HepG2 (cell line): ENCODE results near the gene KLC4. TPM values are rescaled to one million over a fixed set of nuclear protein-coding genes. Genes with fewer than 3 reads are reported as not detected.

Source experiments
- CBFB ChIP-seq: sonication (generic); formaldehyde crosslinking; IDR thresholded peaks from 2 replicates; pipeline ENCODE4 v1.4.0; 2020; ENCODE audit warnings: missing genetic modification reagents
- IRF1 ChIP-seq: sonication (generic); formaldehyde crosslinking; IDR thresholded peaks from 2 replicates; pipeline ENCODE4 v1.4.0; 2020; ENCODE audit warnings: low read depth, mild to moderate bottlenecking, missing genetic modification reagents
- IRF2 ChIP-seq: IDR thresholded peaks from 2 replicates; pipeline ENCODE4 v1.6.1; 2018; ENCODE audit warnings: missing genetic modification reagents, missing compliant biosample characterization
- MTA3 ChIP-seq: sonication (generic); formaldehyde crosslinking; IDR thresholded peaks from 2 replicates; pipeline ENCODE4 v1.4.0; 2020; ENCODE audit warnings: missing genetic modification reagents
- NAIF1 ChIP-seq: sonication (generic); formaldehyde crosslinking; IDR thresholded peaks from 2 replicates; pipeline ENCODE4 v1.5.0; 2020; ENCODE audit warnings: mild to moderate bottlenecking, missing genetic modification reagents, borderline replicate concordance
- NFE2L1 ChIP-seq: sonication (generic); formaldehyde crosslinking; IDR thresholded peaks from 2 replicates; pipeline ENCODE4 v1.4.0; 2020; ENCODE audit warnings: missing genetic modification reagents, mild to moderate bottlenecking, borderline replicate concordance
- PHB2 ChIP-seq: fragments of 450-650 bp; IDR thresholded peaks from 2 replicates; pipeline ENCODE4 v1.6.1; 2018; ENCODE audit not compliant: partially characterized antibody
- TGIF2 ChIP-seq: IDR thresholded peaks from 2 replicates; pipeline ENCODE4 v1.6.1; 2016; ENCODE audit warnings: control low read depth, missing compliant biosample characterization
- ZBTB34 ChIP-seq: sonication (generic); formaldehyde crosslinking; IDR thresholded peaks from 2 replicates; pipeline ENCODE4 v1.8.0; 2022; ENCODE audit warnings: mild to moderate bottlenecking, missing genetic modification reagents
- ZFP37 ChIP-seq: sonication (generic); formaldehyde crosslinking; IDR thresholded peaks from 2 replicates; pipeline ENCODE4 v1.4.0; 2020; ENCODE audit warnings: missing genetic modification reagents, borderline replicate concordance
- ZNF143 ChIP-seq: sonication (generic); formaldehyde crosslinking; IDR thresholded peaks from 2 replicates; pipeline ENCODE4 v1.4.0; 2020; ENCODE audit warnings: missing genetic modification reagents
- ZNF318 ChIP-seq: sonication (generic); formaldehyde crosslinking; IDR thresholded peaks from 2 replicates; pipeline ENCODE4 v1.4.0; 2020; ENCODE audit warnings: mild to moderate bottlenecking, missing genetic modification reagents
- ZNF354B ChIP-seq: sonication (generic); formaldehyde crosslinking; IDR thresholded peaks from 2 replicates; pipeline ENCODE4 v1.8.0; 2022; ENCODE audit warnings: mild to moderate bottlenecking, missing genetic modification reagents
- ZNF580 ChIP-seq: IDR thresholded peaks from 2 replicates; pipeline ENCODE4 v1.6.1; 2016; ENCODE audit warnings: low read depth, borderline replicate concordance
- ZNF746 ChIP-seq: sonication (generic); formaldehyde crosslinking; IDR thresholded peaks from 2 replicates; pipeline ENCODE4 v1.8.0; 2022; ENCODE audit warnings: mild to moderate bottlenecking, missing genetic modification reagents
- ZSCAN30 ChIP-seq: sonication (generic); formaldehyde crosslinking; IDR thresholded peaks from 2 replicates; pipeline ENCODE4 v1.5.0; 2020; ENCODE audit warnings: mild to moderate bottlenecking, missing genetic modification reagents
- ZSCAN5A ChIP-seq: sonication (generic); formaldehyde crosslinking; IDR thresholded peaks from 2 replicates; pipeline ENCODE4 v1.8.0; 2022; ENCODE audit warnings: mild to moderate bottlenecking, missing genetic modification reagents, borderline replicate concordance
- polyA plus RNA-seq, 8 experiments: library from polyadenylated mRNA; depleted of rRNA in 3 of 8; stranded (reverse) in 7 of 8; unstranded in 1 of 8; fragments of >200 nt; fragmentation: Illumina TruSeq in 4 of 8; extraction: Trizol in 4 of 8; gene quantifications; 2 replicates each; pipeline versions ENCODE4 v1.2.1 to v1.2.3, GENCODE V29; 2011 to 2016; ENCODE audit warnings: low read depth in 4 of 8, missing spikeins in 1 of 8, mixed read lengths in 1 of 8; ENCODE audit not compliant: insufficient read depth in 1 of 8
- total RNA-seq, 5 experiments: library from RNA; depleted of rRNA; stranded (reverse); fragments of >200 nt; fragmentation: Illumina TruSeq; extraction: Trizol; gene quantifications; 2 replicates each; pipeline ENCODE4 v1.2.3, GENCODE V29; 2016; ENCODE audit warnings: low read depth in 1 of 5

Gene KLC4
- total and polyA plus RNA-seq, 2 of the 13 experiments (the other 11 are each of a cell fraction or from before 2014, with no cell fraction given): 45.4 to 70.4 TPM

- peak; percentile 66; the same call in 1 of the 2 replicates for TF ChIP-seq ZNF318 (CRISPR knock-in tag)
- peak; percentile 96 for TF ChIP-seq IRF2 (CRISPR knock-in tag)
- TF ChIP-seq PHB2: no peak
- TF ChIP-seq ZBTB34 (CRISPR knock-in tag): peak; percentile 70; the same call in 1 of the 2 replicates
- TF ChIP-seq ZFP37 (CRISPR knock-in tag): no peak
- TF ChIP-seq TGIF2 (CRISPR knock-in tag): no peak
- TF ChIP-seq ZSCAN30 (CRISPR knock-in tag): 0 out of 2 replicates have a peak, but pooled peaks have one; percentile 73
- peak; percentile 68; the same call in 1 of the 2 replicates for TF ChIP-seq IRF1 (CRISPR knock-in tag)
- no peak for TF ChIP-seq MTA3 (CRISPR knock-in tag)
- TF ChIP-seq NFE2L1 (CRISPR knock-in tag): peak; percentile 72; the same call in 1 of the 2 replicates
- TF ChIP-seq ZSCAN5A (CRISPR knock-in tag): peak; percentile 87; the same call in 1 of the 2 replicates
- peak; percentile 73 for TF ChIP-seq ZNF143 (CRISPR knock-in tag)
- peak; percentile 86; the same call in 1 of the 2 replicates for TF ChIP-seq ZNF580 (CRISPR knock-in tag)
- peak; percentile 74; the same call in 1 of the 2 replicates for TF ChIP-seq NAIF1 (CRISPR knock-in tag)
- TF ChIP-seq ZNF354B (CRISPR knock-in tag): no peak
- TF ChIP-seq CBFB (CRISPR knock-in tag): peak; percentile 94
- peak; percentile 83 for TF ChIP-seq ZNF746 (CRISPR knock-in tag)
These were observed 5.8 kb upstream of the KLC4 start, which contains the start of gene CUL7 (continued) for GRCh38 chr6:43053545-43054205.
